Left renal cortex interstitium (tissue), 4 donors: ENCODE results near the gene GALNTL6. TPM values are rescaled to one million over a fixed set of nuclear protein-coding genes. Genes with fewer than 3 reads are reported as not detected.
"Not testable (repeated sequence)": the region's sequence is repeated elsewhere in the genome, so short reads cannot be mapped to it uniquely, and the experiment has no call there.

Experiments
- DNase-seq, 4 donors: peaks; one replicate each; pipeline ENCODE4 v3.0.0-alpha.2; 2013; ENCODE audit warnings: low read depth in 4 of 4, low spot score in 2 of 4, missing footprints in 1 of 4
- polyA plus RNA-seq, 4 donors: library from polyadenylated mRNA; unstranded; fragments of 120-200 nt; gene quantifications; one replicate each; pipeline ENCODE4 v1.2.1, GENCODE V29; 2013; ENCODE audit not compliant: insufficient read length in 4 of 4

The GALNTL6 gene
- polyA plus RNA-seq, 4 donors: 0.46 to 3.3 (median 0.95) TPM

DNA sequence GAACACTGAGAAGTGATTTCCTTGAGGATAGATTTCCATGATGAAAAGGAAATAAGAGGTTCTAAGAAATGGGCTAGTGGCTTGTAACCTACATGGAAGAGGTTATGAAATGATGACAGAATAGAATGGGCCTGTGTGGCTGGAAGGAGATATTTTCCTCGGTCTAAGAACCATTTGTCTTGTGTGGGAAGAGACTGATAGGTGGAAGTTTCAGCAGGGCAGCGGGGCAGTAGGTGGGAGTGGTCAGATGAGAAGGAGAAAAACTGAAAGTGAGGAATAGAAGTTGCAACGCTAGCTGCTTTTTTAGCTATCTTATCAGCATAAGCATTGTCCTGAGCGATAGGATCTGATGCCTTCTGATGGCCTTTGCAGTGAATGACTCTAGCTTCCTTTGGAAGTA, 1144.0 kb downstream of the GALNTL6 start:
- no peak for DNase-seq

DNA sequence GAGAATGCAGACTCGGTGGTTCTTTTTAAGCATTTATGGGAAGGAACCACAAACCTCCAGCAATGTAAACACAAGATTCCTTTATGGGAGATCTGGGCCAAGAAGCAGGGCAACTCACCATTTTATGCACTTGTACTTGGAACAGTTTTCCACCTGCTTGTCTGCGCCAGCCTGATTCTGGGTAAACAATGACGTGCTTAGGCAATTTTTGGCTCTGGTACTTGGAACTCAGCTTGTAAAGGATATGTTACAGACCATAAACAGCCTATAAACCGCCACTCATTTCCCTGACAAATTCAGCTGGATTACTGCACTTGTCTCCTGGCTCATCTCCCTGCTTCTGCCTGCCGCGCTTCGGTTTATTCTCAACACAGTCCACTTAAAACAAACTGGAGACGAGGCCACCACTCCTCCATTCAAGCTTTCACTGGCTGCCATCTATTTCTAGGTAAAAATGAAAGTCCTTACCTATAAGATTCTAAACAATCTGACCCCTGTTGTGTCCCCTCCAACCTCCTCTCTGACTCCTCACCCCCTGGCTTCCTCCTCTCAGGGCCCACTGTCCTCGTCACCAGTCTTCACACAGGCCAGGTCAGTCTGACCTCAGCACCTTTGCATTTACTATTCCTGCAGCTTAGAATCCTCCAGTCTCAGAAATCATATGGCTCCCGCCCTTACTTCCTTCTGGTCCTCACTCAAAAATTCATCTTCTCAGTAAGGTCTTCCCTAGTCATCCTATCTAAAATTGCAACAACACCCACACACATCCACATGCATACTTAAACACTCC, 1149.6 kb downstream of the GALNTL6 start:
- peak in 3 of 4 donors; percentile 15 to 32 (median 29) for DNase-seq

DNA sequence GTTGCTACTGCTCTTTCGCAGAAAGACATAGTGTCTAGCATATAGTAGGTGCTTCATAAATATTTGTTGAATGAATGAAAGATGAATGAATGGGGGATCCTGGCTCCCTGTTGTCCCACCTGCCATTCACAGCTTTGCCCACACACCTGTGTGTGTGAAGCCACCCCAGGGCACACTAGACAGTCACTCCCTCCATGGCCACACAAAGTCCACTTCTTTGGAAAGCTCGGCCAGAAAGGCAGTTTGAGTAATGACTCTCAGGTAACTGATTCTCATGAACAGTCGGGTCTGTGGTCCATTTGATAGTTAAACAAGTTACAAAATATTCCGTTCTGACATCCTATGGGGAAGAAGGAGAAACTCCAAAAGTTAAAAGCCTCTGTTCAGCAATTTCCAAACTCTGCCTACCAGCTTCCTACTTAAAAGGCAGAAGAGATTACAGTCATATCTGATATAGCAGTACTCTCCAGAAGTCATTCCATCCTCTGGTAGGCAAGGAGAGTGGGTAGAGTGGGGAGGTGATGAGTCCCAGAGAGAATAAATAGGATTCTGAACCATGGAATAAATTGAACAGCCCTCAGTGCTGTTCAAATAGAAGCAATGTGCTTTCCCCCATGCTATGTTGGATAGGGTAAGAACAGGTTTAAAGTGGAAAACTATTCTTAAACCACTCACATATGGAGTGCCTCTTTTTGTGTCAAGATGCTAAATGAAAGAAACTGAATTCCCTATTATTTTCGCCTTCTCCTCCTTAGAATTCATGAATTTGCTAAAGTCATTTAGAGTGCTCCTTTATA, 1150.5 kb downstream of the GALNTL6 start:
- no peak for DNase-seq

DNA sequence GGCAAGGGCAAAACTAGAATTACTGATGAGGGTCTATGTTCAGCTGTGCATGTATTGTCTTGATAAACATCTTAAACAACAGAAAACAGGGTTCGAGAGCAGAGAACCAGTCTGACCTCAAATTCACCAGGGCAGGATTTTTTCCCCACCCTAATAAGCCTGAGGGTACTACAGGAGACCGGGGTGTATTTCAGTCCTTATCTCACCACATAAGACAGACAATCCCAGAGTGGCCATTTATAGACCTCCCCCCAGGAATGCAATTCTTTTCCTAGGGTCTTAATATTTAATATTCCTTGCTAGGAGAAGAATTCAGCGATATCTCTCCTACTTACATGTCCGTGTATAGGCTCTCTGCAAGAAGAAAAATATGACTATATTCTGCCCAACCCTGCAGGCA, 1157.0 kb downstream of the GALNTL6 start:
- not testable (repeated sequence) for DNase-seq

DNA sequence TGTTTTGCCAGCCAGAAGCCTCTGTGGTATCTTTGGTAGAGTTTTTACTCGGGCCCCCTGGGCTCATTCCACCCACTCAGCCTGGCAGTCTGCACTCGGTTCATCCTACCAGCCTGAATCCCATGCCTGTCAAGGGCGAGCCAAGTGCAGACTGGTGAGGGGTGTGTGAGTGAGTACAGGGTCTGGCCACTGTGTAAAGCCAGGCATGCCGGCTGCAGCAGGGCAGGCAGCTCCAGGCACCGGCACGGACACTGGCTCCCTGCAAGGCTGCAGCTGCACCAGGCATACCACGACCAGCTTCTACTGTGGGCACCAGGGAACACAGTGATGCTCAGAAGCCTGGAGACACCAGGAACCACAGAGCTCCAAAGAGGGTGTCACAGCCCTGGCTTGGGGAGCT, 1161.4 kb downstream of the GALNTL6 start:
- DNase-seq: no peak

DNA sequence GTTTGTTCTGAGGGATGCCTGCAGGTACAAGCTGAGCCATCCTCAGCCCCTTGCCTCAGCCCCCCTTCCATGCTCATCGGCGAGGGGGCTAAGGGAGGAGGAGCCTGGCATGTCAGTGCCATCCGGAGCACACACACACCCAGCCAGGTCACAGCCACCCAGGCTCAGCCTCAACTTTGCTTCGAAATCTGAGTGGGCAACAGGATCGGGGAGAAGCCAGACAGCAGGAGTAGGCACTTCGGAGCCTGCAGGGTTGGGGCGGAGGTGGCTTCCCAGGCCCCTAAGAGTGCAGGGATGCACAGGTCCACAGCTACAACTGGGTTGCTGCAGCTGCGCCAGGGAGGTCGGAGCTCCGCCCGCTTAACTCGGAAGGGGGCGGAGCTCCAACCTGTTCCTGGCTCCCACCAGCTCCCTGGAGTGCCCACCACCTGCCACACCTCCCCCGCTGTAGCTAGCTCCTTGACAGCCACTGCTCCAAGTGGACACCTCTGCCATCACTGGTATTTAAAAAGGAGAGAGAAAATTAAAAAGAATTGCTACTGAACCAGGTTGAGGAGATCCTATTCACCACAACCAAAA, 1162.5 kb downstream of the GALNTL6 start:
- DNase-seq: no peak

DNA sequence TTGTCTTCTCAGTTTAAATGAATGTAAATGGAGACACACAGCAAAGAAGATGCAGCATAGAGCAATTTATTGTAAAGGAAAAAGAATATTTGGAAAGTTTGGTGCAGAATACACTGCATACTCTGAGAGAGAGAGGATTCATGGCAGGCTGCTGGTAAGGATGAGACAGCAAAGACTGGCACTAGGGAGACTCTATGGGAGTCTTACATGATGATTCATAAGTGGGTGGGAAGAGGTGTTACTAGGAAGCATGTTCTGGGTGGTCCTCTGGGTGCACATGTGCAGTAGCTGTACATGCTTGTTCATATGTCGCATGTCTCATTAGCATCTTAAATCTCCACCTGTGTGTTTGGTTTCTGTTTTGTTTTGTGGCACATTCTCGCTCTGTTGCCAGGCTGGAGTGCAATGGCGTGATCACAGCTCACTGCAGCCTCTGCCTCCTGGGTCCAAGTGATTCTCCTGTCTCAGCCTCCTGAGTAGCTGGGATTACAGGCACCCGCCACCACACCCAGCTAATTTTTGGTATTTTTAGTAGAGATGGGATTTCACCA, 1164.4 kb downstream of the GALNTL6 start:
- not testable (repeated sequence) for DNase-seq

DNA sequence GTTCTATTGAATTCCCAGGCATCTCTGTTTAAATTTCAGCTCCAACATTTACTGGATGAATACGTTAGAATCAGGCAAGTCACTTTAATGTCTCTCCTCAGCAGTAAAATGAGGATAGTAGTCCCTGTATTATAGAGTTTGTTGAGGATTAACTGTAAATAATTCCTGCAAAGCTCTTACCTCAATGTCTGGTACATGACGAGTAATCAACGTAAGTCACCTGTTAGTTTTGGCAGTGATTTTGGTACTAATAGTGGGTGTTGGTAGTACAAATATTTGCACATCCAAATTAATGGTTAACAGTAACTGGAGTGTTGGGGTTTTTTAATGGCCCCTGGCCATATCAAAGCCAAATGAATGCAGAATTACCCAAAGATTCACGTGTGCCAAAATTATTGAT, 1165.6 kb downstream of the GALNTL6 start:
- DNase-seq: no peak

DNA sequence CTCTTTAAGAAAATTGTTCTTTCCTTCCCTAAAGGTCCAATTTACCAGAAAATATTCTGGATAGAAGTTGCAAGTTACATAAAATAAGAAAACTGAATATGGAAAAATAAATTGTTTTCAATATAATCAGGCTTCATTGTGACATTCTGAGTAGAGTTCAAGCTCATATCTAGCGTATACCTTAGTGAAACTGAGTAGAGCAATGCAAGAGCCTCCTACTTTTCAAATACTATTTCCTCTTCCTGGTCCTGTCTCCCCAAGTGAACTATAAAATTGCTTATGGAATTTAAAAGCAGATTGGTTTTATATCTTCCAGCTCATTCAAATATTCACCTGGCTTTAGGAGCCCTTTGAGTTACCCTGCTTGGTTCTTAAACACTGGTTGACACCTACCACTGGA, 1166.1 kb downstream of the GALNTL6 start:
- DNase-seq: no peak

DNA sequence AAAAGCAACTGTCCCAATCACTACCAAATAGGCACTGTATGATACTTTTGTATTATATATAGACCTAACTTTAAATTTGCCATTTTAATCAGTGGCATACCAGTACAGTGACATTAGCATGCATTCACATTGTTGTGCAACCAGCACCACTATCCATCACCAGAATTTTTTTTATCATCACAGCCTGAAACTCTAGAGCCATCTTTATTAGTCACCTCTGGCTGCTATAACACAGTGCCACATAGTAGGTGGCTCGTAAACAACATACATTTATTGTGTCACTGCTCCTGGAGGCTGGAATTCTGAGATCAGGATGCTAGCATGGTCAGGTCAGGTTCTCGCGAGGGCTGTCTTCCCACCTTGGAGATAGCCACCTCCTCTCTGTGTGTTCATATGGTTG, 1167.0 kb downstream of the GALNTL6 start:
- DNase-seq: no peak

DNA sequence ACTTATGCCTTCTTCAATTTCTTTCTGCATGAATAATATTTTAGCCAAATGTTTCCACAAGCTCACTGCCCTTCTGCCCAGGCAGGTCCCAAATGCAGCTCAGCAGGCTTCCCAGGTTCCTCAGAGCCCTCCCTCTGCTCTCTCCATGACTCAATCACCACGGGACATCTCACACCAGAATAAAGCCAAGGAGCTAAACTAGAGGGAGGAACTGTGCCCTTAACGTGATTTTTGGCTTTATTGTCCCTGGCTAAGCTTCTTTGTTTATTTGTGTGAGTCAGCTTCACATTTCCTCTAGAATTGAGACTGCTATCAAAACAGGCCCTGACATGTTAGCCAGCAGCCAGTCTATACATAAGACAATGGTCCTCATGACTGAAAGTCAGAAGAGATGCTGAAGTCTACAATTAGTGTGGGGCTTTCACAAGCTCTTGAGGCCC, 1169.0 kb downstream of the GALNTL6 start:
- DNase-seq: no peak

DNA sequence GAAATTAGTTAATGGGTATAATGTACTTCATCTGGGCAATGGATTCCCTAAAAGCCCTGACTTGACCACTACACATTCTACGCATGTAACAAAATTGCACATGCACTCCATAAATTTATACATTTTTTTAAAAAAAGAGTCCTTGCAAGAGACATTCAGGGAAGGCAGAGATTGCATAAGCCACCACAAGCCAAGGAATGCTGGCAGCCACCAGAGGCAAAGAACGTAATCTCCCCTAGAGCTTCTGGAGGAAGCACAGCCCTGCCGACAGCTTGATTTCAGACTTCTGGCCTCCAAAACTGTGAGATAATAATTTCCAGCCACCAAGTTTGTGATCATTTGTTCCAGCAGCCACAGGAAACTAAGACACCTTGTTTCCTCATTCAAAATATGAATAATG, 1169.8 kb downstream of the GALNTL6 start:
- DNase-seq: no peak

DNA sequence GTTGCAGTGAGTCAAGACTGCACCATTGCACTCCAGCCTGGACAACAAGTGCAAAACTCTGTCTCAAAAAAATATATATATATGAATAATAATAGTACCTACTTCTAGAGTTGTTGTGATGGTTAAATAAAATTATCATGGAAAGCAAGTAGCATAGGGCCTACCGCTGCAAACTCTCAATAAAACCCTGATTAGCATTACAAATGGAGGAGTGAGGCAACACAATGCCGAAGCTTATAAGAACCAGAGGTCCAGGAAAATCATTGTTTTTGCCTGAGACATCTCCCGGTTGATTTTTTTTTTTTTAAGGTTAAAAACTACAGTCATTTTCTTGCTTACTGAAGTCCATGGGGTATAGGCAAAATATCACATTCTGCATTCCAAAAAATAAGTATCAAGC, 1170.4 kb downstream of the GALNTL6 start:
- DNase-seq: no peak

DNA sequence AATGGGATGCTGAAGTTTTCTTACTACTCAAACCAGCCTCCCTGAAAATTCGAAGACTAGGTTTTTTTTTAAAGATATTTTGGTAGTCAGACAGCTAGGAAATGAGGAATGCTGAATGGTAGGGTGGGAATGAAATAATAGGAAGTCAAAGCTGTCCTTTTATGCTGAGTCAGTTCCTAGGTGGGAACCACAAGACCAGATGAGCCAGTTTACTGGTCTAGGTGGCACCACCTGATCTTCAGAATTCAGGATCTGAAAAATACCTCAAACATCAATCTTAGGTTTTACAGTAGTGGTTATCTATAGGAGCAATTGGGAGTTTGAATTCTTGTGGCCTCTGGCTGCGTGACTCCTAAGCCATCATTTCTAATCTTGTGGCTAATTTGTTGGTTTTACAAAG, 1172.3 kb downstream of the GALNTL6 start:
- DNase-seq: no peak

DNA sequence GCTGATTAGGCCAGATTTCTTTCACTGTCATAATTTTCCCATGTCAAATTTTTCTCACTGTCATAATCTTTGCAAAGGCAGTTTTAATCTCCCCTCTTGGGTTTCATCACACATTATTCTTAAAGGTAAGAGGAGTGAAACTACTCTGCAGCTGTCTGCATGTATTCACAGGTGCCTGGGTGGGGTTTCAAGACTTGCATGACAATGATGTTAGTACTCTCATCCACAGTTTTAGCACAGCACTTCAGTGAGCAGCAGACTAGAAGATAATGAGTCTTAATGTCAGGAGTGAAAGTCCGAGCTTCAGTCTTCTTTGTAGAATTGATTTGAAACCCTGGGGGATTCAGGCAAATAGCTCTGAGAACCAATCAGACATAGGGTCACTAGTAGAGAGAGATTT, 1172.9 kb downstream of the GALNTL6 start:
- DNase-seq: no peak

DNA sequence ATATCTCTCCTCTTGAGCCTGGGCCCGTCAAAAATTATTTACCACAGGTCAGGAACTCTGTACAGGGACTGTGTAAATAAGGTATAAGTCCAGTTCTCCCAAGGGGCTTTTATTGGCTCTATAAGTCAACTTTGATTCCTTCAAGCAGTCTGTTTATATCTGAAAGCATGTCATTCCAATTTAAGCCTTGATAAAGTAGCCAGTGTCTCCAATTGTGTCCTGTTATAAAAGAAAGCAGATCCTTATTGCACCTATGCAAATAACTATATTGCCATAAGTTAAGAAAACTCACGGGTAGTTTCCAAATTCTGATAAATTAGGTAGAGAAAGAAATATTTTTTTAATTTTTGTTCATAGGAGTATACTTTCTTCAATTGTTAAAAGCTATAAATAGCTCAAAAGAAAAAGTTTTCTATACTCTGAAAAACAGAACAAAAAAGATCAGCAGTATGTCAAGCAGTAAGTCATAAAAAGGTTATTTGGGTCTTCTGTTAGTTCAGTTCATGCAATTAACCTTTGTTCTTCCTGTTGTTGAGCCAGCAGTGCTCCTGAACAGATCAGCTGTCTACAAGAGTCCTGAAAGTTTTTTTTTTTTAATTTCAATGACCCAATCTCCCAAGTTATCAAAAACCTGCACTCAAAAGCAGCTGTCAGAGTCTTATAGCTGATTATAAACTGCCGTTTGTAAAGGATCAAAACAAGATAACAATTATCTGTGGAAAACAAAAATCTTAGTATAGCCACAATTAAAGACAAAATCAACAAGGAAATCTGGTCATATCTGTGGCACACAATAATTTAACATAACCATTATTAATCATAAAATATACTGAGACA, 1177.0 kb downstream of the GALNTL6 start:
- no peak for DNase-seq

DNA sequence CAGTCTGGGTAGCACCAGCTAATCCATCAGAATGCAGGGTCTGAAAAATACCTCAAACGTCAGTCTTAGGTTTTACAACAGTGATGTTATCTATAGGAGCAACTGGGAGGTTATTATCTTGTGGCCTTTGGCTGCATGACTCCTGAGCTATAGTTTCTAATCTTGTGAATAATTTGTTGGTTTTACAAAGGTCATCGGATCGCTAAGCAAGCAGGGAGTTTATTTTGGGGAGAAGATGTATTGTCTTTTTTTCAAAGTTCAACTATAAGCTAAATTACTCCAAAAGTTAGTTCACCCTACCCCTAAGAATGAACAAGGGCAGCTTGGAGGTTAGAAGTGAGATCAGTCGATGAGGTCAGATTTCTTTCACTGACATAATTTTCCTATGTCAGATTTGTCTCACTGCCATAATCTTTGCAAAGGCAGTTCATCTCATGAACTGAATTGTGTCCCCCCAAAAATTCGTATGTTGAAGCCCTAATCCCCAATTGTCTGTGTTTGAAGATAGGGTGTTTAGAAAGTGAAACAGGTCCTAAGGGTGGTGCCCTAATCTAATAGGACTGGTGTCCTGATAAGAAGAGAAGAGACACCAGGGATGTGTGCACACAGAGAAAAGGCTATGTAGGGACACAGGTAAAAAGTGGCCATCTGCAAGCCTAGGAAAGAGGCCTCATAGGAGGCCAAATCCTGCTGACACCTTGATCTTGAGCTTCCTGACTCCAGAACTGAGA, 1179.6 kb downstream of the GALNTL6 start:
- DNase-seq: no peak

DNA sequence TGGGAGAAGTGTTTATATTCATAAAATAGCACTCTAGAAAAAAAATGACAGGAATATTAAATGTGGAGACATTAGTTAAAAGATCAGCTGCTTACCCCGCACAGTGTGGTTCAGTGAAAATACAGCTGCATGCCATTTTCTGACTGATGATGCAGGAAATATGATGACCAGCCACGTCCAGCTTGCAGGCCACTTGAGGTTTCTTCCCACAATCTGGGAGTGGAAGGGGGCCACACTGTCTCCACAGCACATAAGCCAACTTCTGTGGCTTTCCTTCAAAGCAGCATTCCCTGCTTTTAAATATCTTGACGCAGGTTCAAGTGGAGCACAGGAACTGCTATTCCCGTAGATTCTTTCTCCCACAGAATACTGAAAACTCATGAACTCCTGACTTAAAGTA, 1182.0 kb downstream of the GALNTL6 start:
- DNase-seq: no peak

DNA sequence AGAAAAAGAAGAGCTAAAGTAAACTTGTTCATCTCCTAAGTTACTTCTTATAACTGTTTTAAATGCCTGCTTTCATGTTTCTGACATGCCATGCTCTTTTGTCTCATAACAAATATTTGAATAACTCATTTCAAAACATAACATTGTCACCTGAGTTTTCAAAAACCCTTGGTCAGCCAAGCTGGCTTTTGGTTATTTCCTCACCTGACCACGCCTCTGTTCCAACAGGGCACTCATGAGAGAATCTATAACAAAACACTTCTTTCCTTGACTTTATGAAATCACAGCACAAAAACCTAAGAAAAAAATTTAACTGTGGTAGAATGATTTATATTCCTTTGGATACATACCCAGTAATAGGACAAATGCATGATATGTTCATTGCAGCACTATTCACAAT, 1182.5 kb downstream of the GALNTL6 start:
- DNase-seq: no peak
